Measurements from ENCODE around the gene WBP1L. TPM values are rescaled to one million over a fixed set of nuclear protein-coding genes. Genes with fewer than 3 reads are reported as not detected.

WBP1L gene
- total and polyA plus RNA-seq, 2 experiments from 2014 or later: 7.0 to 55.7 TPM

- Mint-ChIP-seq H3K36me3 (ENCODE audit: low read depth) (no peaks in the 10 kb centered on the region), H3K4me1 (peaks cover 15% of the 10 kb centered on the region; the same call in 2 of the 3 replicates), H3K9me3 (no peaks in the 10 kb centered on the region), H3K27ac (no peak overlapping the region), H3K27me3 (ENCODE audit: insufficient read depth, low read depth, poor library complexity) (peaks cover 6% of the 10 kb centered on the region), H3K4me3 (no peak overlapping the region)
- Histone ChIP-seq H3F3A (replicated peaks; ENCODE audit: low read depth) (no peaks in the 10 kb centered on the region), H3K4me3 (no peak overlapping the region), H3K4me1 (ENCODE audit: insufficient read depth) (peaks cover 3% of the 10 kb centered on the region; the same call in 1 of the 2 replicates), H3K27ac (ENCODE audit: low read depth) (no peak overlapping the region), H3K27me3 (ENCODE audit: insufficient read depth) (no peaks in the 10 kb centered on the region), H2AFZ (no peak overlapping the region), H4K20me1 (replicated peaks; ENCODE audit: insufficient read depth) (no peaks in the 10 kb centered on the region; the same call in none of the 2 replicates), H3K79me2 (replicated peaks; ENCODE audit: insufficient read depth) (peaks cover 20% of the 10 kb centered on the region), H3K9me2 (ENCODE audit: insufficient read depth) (no peaks in the 10 kb centered on the region), H3K4me2 (no peak overlapping the region), H3K36me3 (ENCODE audit: insufficient read depth) (no peaks in the 10 kb centered on the region)
- DNase-seq (ENCODE audit: low spot score) (no peak), ATAC-seq (no peak)
- no peak for TF ChIP-seq JUNB (IDR thresholded peaks at IDR 0.05; ENCODE audit: unreplicated experiment)
- TF ChIP-seq, protein P1, sequence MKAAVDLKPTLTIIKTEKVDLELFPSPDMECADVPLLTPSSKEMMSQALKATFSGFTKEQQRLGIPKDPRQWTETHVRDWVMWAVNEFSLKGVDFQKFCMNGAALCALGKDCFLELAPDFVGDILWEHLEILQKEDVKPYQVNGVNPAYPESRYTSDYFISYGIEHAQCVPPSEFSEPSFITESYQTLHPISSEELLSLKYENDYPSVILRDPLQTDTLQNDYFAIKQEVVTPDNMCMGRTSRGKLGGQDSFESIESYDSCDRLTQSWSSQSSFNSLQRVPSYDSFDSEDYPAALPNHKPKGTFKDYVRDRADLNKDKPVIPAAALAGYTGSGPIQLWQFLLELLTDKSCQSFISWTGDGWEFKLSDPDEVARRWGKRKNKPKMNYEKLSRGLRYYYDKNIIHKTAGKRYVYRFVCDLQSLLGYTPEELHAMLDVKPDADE (IDR thresholded peaks at IDR 0.05): no peak
- TF ChIP-seq POLR2AphosphoS5 (IDR thresholded peaks at IDR 0.05; ENCODE audit: low read depth): no peak
- TF ChIP-seq EZH2 (IDR thresholded peaks at IDR 0.05; ENCODE audit: low read depth, unreplicated experiment): no peak
- TF ChIP-seq, protein P2, sequence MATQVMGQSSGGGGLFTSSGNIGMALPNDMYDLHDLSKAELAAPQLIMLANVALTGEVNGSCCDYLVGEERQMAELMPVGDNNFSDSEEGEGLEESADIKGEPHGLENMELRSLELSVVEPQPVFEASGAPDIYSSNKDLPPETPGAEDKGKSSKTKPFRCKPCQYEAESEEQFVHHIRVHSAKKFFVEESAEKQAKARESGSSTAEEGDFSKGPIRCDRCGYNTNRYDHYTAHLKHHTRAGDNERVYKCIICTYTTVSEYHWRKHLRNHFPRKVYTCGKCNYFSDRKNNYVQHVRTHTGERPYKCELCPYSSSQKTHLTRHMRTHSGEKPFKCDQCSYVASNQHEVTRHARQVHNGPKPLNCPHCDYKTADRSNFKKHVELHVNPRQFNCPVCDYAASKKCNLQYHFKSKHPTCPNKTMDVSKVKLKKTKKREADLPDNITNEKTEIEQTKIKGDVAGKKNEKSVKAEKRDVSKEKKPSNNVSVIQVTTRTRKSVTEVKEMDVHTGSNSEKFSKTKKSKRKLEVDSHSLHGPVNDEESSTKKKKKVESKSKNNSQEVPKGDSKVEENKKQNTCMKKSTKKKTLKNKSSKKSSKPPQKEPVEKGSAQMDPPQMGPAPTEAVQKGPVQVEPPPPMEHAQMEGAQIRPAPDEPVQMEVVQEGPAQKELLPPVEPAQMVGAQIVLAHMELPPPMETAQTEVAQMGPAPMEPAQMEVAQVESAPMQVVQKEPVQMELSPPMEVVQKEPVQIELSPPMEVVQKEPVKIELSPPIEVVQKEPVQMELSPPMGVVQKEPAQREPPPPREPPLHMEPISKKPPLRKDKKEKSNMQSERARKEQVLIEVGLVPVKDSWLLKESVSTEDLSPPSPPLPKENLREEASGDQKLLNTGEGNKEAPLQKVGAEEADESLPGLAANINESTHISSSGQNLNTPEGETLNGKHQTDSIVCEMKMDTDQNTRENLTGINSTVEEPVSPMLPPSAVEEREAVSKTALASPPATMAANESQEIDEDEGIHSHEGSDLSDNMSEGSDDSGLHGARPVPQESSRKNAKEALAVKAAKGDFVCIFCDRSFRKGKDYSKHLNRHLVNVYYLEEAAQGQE (IDR thresholded peaks at IDR 0.05; ENCODE audit: unreplicated experiment): no peak
- no peak for TF ChIP-seq EZH2phosphoT487 (IDR thresholded peaks at IDR 0.05; ENCODE audit: unreplicated experiment)
- TF ChIP-seq, protein P3, sequence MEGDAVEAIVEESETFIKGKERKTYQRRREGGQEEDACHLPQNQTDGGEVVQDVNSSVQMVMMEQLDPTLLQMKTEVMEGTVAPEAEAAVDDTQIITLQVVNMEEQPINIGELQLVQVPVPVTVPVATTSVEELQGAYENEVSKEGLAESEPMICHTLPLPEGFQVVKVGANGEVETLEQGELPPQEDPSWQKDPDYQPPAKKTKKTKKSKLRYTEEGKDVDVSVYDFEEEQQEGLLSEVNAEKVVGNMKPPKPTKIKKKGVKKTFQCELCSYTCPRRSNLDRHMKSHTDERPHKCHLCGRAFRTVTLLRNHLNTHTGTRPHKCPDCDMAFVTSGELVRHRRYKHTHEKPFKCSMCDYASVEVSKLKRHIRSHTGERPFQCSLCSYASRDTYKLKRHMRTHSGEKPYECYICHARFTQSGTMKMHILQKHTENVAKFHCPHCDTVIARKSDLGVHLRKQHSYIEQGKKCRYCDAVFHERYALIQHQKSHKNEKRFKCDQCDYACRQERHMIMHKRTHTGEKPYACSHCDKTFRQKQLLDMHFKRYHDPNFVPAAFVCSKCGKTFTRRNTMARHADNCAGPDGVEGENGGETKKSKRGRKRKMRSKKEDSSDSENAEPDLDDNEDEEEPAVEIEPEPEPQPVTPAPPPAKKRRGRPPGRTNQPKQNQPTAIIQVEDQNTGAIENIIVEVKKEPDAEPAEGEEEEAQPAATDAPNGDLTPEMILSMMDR (conservative IDR thresholded peaks at IDR 0.05; ENCODE audit: low read depth in 2 of 2): no peak
- no peak for TF ChIP-seq ZNF331 (CRISPR knock-in tag; IDR thresholded peaks at IDR 0.05; ENCODE audit: low read depth)
- TF ChIP-seq STAT1 (IDR thresholded peaks at IDR 0.05; ENCODE audit: unreplicated experiment): no peak
- TF ChIP-seq, protein P4, sequence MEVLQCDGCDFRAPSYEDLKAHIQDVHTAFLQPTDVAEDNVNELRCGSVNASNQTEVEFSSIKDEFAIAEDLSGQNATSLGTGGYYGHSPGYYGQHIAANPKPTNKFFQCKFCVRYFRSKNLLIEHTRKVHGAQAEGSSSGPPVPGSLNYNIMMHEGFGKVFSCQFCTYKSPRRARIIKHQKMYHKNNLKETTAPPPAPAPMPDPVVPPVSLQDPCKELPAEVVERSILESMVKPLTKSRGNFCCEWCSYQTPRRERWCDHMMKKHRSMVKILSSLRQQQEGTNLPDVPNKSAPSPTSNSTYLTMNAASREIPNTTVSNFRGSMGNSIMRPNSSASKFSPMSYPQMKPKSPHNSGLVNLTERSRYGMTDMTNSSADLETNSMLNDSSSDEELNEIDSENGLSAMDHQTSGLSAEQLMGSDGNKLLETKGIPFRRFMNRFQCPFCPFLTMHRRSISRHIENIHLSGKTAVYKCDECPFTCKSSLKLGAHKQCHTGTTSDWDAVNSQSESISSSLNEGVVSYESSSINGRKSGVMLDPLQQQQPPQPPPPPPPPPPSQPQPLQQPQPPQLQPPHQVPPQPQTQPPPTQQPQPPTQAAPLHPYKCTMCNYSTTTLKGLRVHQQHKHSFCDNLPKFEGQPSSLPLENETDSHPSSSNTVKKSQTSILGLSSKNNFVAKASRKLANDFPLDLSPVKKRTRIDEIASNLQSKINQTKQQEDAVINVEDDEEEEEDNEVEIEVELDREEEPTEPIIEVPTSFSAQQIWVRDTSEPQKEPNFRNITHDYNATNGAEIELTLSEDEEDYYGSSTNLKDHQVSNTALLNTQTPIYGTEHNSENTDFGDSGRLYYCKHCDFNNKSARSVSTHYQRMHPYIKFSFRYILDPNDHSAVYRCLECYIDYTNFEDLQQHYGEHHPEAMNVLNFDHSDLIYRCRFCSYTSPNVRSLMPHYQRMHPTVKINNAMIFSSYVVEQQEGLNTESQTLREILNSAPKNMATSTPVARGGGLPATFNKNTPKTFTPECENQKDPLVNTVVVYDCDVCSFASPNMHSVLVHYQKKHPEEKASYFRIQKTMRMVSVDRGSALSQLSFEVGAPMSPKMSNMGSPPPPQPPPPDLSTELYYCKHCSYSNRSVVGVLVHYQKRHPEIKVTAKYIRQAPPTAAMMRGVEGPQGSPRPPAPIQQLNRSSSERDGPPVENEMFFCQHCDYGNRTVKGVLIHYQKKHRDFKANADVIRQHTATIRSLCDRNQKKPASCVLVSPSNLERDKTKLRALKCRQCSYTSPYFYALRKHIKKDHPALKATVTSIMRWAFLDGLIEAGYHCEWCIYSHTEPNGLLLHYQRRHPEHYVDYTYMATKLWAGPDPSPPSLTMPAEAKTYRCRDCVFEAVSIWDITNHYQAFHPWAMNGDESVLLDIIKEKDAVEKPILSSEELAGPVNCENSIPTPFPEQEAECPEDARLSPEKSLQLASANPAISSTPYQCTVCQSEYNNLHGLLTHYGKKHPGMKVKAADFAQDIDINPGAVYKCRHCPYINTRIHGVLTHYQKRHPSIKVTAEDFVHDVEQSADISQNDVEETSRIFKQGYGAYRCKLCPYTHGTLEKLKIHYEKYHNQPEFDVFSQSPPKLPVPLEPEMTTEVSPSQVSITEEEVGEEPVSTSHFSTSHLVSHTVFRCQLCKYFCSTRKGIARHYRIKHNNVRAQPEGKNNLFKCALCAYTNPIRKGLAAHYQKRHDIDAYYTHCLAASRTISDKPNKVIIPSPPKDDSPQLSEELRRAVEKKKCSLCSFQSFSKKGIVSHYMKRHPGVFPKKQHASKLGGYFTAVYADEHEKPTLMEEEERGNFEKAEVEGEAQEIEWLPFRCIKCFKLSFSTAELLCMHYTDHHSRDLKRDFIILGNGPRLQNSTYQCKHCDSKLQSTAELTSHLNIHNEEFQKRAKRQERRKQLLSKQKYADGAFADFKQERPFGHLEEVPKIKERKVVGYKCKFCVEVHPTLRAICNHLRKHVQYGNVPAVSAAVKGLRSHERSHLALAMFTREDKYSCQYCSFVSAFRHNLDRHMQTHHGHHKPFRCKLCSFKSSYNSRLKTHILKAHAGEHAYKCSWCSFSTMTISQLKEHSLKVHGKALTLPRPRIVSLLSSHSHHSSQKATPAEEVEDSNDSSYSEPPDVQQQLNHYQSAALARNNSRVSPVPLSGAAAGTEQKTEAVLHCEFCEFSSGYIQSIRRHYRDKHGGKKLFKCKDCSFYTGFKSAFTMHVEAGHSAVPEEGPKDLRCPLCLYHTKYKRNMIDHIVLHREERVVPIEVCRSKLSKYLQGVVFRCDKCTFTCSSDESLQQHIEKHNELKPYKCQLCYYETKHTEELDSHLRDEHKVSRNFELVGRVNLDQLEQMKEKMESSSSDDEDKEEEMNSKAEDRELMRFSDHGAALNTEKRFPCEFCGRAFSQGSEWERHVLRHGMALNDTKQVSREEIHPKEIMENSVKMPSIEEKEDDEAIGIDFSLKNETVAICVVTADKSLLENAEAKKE (CRISPR knock-in tag; IDR thresholded peaks at IDR 0.05): no peak
- no peak for TF ChIP-seq ZNF114 (CRISPR knock-in tag; IDR thresholded peaks at IDR 0.05)
- TF ChIP-seq CREB1 (CRISPR knock-in tag; IDR thresholded peaks at IDR 0.05; ENCODE audit: low read depth): no peak
- no peak for TF ChIP-seq NANOG (IDR thresholded peaks at IDR 0.05; ENCODE audit: borderline replicate concordance)
Observed at GRCh38 chr10:102757323-102757722, 13.6 kb downstream of the WBP1L start.
